ENCODE measurements around the gene MSLN.

MSLN gene

DNA sequence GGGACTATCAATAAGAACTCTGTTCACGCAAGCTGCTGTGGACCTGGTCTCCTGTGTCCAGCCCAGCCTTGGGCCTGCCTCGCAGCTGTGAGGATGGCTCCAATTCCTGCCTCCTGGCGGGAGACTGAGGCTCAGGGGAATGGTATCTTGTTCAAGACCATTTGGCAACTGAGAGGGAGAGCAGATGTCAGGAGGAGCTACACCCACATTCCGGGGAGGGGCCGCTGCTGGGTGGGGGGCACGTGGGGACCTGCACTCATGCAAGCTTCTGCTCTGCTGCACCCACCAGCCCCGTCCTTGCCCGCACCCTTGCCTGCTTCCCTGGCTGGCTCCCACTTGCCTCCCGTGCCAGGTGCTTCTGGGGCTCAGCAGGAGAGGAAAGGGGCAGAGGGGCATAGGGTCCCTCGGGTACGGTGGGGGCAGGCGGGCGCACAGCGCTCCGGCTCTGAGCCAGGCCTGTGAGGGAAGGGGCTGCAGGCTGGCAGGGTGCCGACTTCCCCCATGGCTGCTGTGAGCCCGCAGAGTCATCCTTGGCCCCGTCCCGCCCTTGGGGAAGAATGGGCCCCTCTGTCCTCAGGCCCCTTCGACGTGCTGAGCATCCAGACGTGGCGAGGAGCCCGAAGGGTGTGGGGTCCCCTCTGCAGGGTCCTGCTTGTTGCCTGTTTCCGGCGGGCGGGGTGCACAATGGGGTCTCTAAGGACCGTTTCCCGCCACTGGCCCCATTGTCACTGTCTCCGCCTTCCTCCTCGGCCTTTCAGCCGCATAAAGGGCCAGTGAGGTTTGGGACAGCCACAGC, 42.9 kb upstream of the MSLN start:
- Histone ChIP-seq H3K4me1 (ENCODE audit: insufficient read depth, low read length, poor library complexity, severe bottlenecking) (peaks cover 7% of the 10 kb centered on the region), H3K36me3 (ENCODE audit: insufficient read depth, low read length) (no peaks in the 10 kb centered on the region), H3K9ac (ENCODE audit: low read depth, low read length, poor library complexity, severe bottlenecking) (no peak overlapping the region), H3K9me2 (replicated peaks; ENCODE audit: low read depth, low read length) (no peaks in the 10 kb centered on the region), H3K9me3 (ENCODE audit: insufficient read depth, low read depth, low read length) (no peaks in the 10 kb centered on the region), H3F3A (ENCODE audit: low read depth) (no peaks in the 10 kb centered on the region), H2AFZ (ENCODE audit: low read length) (no peak overlapping the region), H3K27me3 (ENCODE audit: insufficient read depth, low read length, poor library complexity, severe bottlenecking) (no peaks in the 10 kb centered on the region), H3K4me2 (ENCODE audit: low read depth, low read length, poor library complexity, severe bottlenecking) (no peak overlapping the region), H3K4me3 (ENCODE audit: low read length, poor library complexity, severe bottlenecking) (no peak overlapping the region), H3K79me2 (ENCODE audit: insufficient read depth, low read length) (no peaks in the 10 kb centered on the region), H4K20me1 (ENCODE audit: insufficient read depth, low read length, poor library complexity, severe bottlenecking) (no peaks in the 10 kb centered on the region)
- TF ChIP-seq, protein P1, sequence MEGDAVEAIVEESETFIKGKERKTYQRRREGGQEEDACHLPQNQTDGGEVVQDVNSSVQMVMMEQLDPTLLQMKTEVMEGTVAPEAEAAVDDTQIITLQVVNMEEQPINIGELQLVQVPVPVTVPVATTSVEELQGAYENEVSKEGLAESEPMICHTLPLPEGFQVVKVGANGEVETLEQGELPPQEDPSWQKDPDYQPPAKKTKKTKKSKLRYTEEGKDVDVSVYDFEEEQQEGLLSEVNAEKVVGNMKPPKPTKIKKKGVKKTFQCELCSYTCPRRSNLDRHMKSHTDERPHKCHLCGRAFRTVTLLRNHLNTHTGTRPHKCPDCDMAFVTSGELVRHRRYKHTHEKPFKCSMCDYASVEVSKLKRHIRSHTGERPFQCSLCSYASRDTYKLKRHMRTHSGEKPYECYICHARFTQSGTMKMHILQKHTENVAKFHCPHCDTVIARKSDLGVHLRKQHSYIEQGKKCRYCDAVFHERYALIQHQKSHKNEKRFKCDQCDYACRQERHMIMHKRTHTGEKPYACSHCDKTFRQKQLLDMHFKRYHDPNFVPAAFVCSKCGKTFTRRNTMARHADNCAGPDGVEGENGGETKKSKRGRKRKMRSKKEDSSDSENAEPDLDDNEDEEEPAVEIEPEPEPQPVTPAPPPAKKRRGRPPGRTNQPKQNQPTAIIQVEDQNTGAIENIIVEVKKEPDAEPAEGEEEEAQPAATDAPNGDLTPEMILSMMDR (conservative IDR thresholded peaks at IDR 0.05; ENCODE audit: low read length): no peak
- no peak for TF ChIP-seq EZH2phosphoT487 (IDR thresholded peaks at IDR 0.05; ENCODE audit: borderline replicate concordance)

DNA sequence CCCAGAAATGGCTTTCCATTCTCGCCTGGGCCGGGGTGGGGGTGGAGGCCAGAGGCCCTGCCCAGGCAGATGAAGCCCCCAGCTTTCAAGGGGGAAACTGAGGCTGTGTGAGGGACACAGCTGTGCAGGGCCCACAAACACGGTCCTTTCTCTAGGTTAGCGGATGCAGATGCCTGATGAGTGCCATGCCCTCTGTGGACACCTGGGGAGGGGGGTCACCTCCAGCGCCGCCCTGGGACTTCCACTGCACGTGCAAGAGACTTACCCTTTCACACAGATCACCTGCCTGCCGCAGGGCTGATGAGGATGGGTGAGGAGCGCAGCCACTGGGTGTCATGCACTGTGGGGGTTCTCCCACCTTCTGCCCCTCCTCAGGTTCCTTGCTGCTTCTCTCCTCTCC, 42.1 kb upstream of the MSLN start:
- Histone ChIP-seq H3F3A (ENCODE audit: low read depth) (no peaks in the 10 kb centered on the region), H3K4me3 (ENCODE audit: low read length, poor library complexity, severe bottlenecking) (no peak overlapping the region), H3K9me2 (replicated peaks; ENCODE audit: low read depth, low read length) (no peaks in the 10 kb centered on the region), H3K9ac (ENCODE audit: low read depth, low read length, poor library complexity, severe bottlenecking) (no peak overlapping the region), H2AFZ (ENCODE audit: low read length) (no peak overlapping the region), H3K79me2 (ENCODE audit: insufficient read depth, low read length) (no peaks in the 10 kb centered on the region), H3K4me1 (ENCODE audit: insufficient read depth, low read length, poor library complexity, severe bottlenecking) (peaks cover 7% of the 10 kb centered on the region), H4K20me1 (ENCODE audit: insufficient read depth, low read length, poor library complexity, severe bottlenecking) (no peaks in the 10 kb centered on the region), H3K27me3 (ENCODE audit: insufficient read depth, low read length, poor library complexity, severe bottlenecking) (no peaks in the 10 kb centered on the region), H3K9me3 (ENCODE audit: insufficient read depth, low read depth, low read length) (no peaks in the 10 kb centered on the region), H3K4me2 (ENCODE audit: low read depth, low read length, poor library complexity, severe bottlenecking) (no peak overlapping the region), H3K36me3 (ENCODE audit: insufficient read depth, low read length) (no peaks in the 10 kb centered on the region)
- no peak for TF ChIP-seq EZH2phosphoT487 (IDR thresholded peaks at IDR 0.05; ENCODE audit: borderline replicate concordance)
- TF ChIP-seq, protein P1 (conservative IDR thresholded peaks at IDR 0.05; ENCODE audit: low read length): no peak

DNA sequence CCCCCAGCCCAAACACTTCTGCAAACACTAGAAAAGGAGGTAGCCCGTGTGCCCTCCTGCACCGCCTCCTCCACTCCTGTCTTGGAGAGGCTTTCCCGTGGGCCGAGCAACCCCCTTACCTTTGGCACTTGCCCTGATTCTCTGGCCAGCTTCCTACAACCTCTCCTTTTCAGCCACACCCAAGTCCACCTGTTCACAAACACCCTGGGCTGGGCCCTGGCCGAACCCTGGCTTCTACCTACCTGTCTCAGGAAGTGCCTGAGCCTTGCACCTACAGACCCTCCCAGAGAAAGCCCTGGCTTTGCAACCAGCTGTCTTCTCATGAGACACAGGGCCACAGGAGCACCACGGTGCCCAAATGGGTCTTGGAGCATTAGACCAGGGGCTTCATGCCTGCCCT, 41.6 kb upstream of the MSLN start:
- Histone ChIP-seq H3K4me3 (ENCODE audit: low read length, poor library complexity, severe bottlenecking) (peak overlapping the region; percentile 83), H4K20me1 (ENCODE audit: insufficient read depth, low read length, poor library complexity, severe bottlenecking) (no peaks in the 10 kb centered on the region), H3F3A (ENCODE audit: low read depth) (no peaks in the 10 kb centered on the region), H3K4me2 (ENCODE audit: low read depth, low read length, poor library complexity, severe bottlenecking) (peak overlapping the region; percentile 85), H2AFZ (ENCODE audit: low read length) (no peak overlapping the region), H3K9me3 (ENCODE audit: insufficient read depth, low read depth, low read length) (no peaks in the 10 kb centered on the region), H3K27me3 (ENCODE audit: insufficient read depth, low read length, poor library complexity, severe bottlenecking) (no peaks in the 10 kb centered on the region), H3K4me1 (ENCODE audit: insufficient read depth, low read length, poor library complexity, severe bottlenecking) (peaks cover 7% of the 10 kb centered on the region), H3K79me2 (ENCODE audit: insufficient read depth, low read length) (no peaks in the 10 kb centered on the region), H3K9me2 (replicated peaks; ENCODE audit: low read depth, low read length) (no peaks in the 10 kb centered on the region), H3K9ac (ENCODE audit: low read depth, low read length, poor library complexity, severe bottlenecking) (peak overlapping the region; percentile 91), H3K36me3 (ENCODE audit: insufficient read depth, low read length) (no peaks in the 10 kb centered on the region)
- TF ChIP-seq, protein P1 (conservative IDR thresholded peaks at IDR 0.05; ENCODE audit: low read length): no peak
- TF ChIP-seq EZH2phosphoT487 (IDR thresholded peaks at IDR 0.05; ENCODE audit: borderline replicate concordance): no peak

Measured in Loucy (cell line).